GM23338 (cell line): ENCODE data around the gene CRYM. TPM values are rescaled to one million over a fixed set of nuclear protein-coding genes. Genes with fewer than 3 reads are reported as not detected.
"Not testable (repeated sequence)": the region's sequence is repeated elsewhere in the genome, so short reads cannot be mapped to it uniquely, and the experiment has no call there.

Experiments
- ATAC-seq: fragments of 200-7000 bp; cut with Tn5 transposase; 3 replicates; pipeline ENCODE4 v1.9.1; 2020
- DNase-seq: peaks from one replicate; pipeline ENCODE4 v3.0.0-alpha.2; 2015; ENCODE audit warnings: low spot score
- H2AFZ ChIP-seq: fragments of 200-600 bp; sonication (generic); 2 replicates; pipeline ENCODE4 v1.8.0; 2016; ENCODE audit warnings: antibody characterized with exemption, mild to moderate bottlenecking, moderate library complexity
- H3F3A ChIP-seq: fragments of 200-600 bp; sonication (generic); replicated peaks from 2 replicates; pipeline ENCODE4 v1.8.0; 2017; ENCODE audit warnings: antibody characterized with exemption, mixed run types, low read depth
- H3K27ac ChIP-seq: fragments of 200-600 bp; sonication (generic); 2 replicates; pipeline ENCODE4 v1.6.1; 2016; ENCODE audit warnings: low read depth
- H3K27me3 ChIP-seq: fragments of 200-600 bp; sonication (generic); 2 replicates; pipeline ENCODE4 v1.8.0; 2016; ENCODE audit warnings: mild to moderate bottlenecking, mixed run types, moderate library complexity; ENCODE audit not compliant: insufficient read depth
- H3K36me3 ChIP-seq: fragments of 200-600 bp; sonication (generic); 2 replicates; pipeline ENCODE4 v1.8.0; 2016; ENCODE audit warnings: mild to moderate bottlenecking; ENCODE audit not compliant: insufficient read depth
- H3K4me1 ChIP-seq: fragments of 200-600 bp; sonication (generic); 2 replicates; pipeline ENCODE4 v1.8.0; 2016; ENCODE audit warnings: mild to moderate bottlenecking, moderate library complexity; ENCODE audit not compliant: insufficient read depth
- H3K4me2 ChIP-seq: fragments of 200-600 bp; sonication (generic); 2 replicates; pipeline ENCODE4 v1.7.1; 2017; ENCODE audit warnings: mixed run types
- H3K4me3 ChIP-seq: fragments of 200-600 bp; sonication (generic); 2 replicates; pipeline ENCODE4 v1.6.1; 2016; ENCODE audit warnings: mixed run types
- H3K79me2 ChIP-seq: fragments of 200-600 bp; sonication (generic); replicated peaks from 2 replicates; pipeline ENCODE4 v1.8.0; 2017; ENCODE audit warnings: mild to moderate bottlenecking; ENCODE audit not compliant: insufficient read depth
- H3K9me2 ChIP-seq: fragments of 200-600 bp; sonication (generic); 2 replicates; pipeline ENCODE4 v1.8.0; 2017; ENCODE audit not compliant: insufficient read depth
- H4K20me1 ChIP-seq: fragments of 200-600 bp; sonication (generic); replicated peaks from 2 replicates; pipeline ENCODE4 v1.8.0; 2017; ENCODE audit warnings: mild to moderate bottlenecking; ENCODE audit not compliant: insufficient read depth
- H3K27ac Mint-ChIP-seq: 2 replicates; pipeline ENCODE4 v1.8.0; 2020; ENCODE audit warnings: inconsistent platforms, mild to moderate bottlenecking, moderate library complexity, mixed read lengths
- H3K27me3 Mint-ChIP-seq: 3 replicates; pipeline ENCODE4 v1.8.0; 2022; ENCODE audit warnings: low read depth, mild to moderate bottlenecking, moderate library complexity, mixed read lengths, inconsistent platforms; ENCODE audit not compliant: insufficient read depth, poor library complexity
- H3K36me3 Mint-ChIP-seq: 3 replicates; pipeline ENCODE4 v1.8.0; 2021; ENCODE audit warnings: low read depth, mild to moderate bottlenecking, inconsistent platforms, moderate library complexity, mixed read lengths
- H3K4me1 Mint-ChIP-seq: 3 replicates; pipeline ENCODE4 v1.8.0; 2020; ENCODE audit warnings: mild to moderate bottlenecking, inconsistent platforms, mixed read lengths
- H3K4me3 Mint-ChIP-seq: 3 replicates; pipeline ENCODE4 v1.8.0; 2021; ENCODE audit warnings: moderate library complexity, mild to moderate bottlenecking, inconsistent platforms, mixed read lengths
- H3K9me3 Mint-ChIP-seq: 3 replicates; pipeline ENCODE4 v1.8.0; 2020; ENCODE audit warnings: moderate library complexity, mild to moderate bottlenecking, inconsistent platforms, mixed read lengths
- CREB1 ChIP-seq: fragments of 250-450 bp; sonication (Bioruptor Pico); IDR thresholded peaks from 2 replicates; pipeline ENCODE4 v1.5.0; 2020; ENCODE audit warnings: low read depth, mild to moderate bottlenecking, moderate library complexity
- CTCF ChIP-seq, 2 experiments: fragments of 200-600 bp in 1 of 2; sonication (generic) in 1 of 2; conservative IDR thresholded peaks; 2 replicates each; pipeline versions ENCODE4 v1.5.1 to v1.6.1; 2016 to 2017; ENCODE audit warnings: antibody characterized with exemption in 2 of 2, low read depth in 2 of 2, mild to moderate bottlenecking in 2 of 2, moderate library complexity in 1 of 2
- ETS1 ChIP-seq: IDR thresholded peaks from 2 replicates; pipeline ENCODE4 v1.6.1; 2016; ENCODE audit warnings: antibody characterized with exemption
- EZH2 ChIP-seq: fragments of 200-600 bp; sonication (generic); IDR thresholded peaks from one replicate; pipeline ENCODE4 v1.8.0; 2017; ENCODE audit warnings: antibody characterized with exemption, mild to moderate bottlenecking, low read depth; ENCODE audit not compliant: unreplicated experiment
- EZH2phosphoT487 ChIP-seq: fragments of 200-600 bp; sonication (generic); IDR thresholded peaks from one replicate; pipeline ENCODE4 v1.8.1; 2018; ENCODE audit warnings: antibody characterized with exemption; ENCODE audit not compliant: unreplicated experiment
- NANOG ChIP-seq: IDR thresholded peaks from 2 replicates; pipeline ENCODE4 v1.6.1; 2016; ENCODE audit warnings: antibody characterized with exemption, borderline replicate concordance
- POLR2AphosphoS5 ChIP-seq: IDR thresholded peaks from 2 replicates; pipeline ENCODE4 v1.6.1; 2016; ENCODE audit warnings: antibody characterized with exemption, low read depth
- REST ChIP-seq: IDR thresholded peaks from one replicate; pipeline ENCODE4 v1.6.1; 2018; ENCODE audit warnings: antibody characterized with exemption; ENCODE audit not compliant: unreplicated experiment
- ZNF114 ChIP-seq: fragments of 250-450 bp; sonication (Bioruptor Pico); IDR thresholded peaks from 2 replicates; pipeline ENCODE4 v1.5.0; 2020; ENCODE audit warnings: mild to moderate bottlenecking, moderate library complexity
- polyA plus RNA-seq: library from polyadenylated mRNA; unstranded; fragments of >200 nt; fragmentation: Nextera tagmentation; extraction: Ambion mirVana; gene quantifications from 2 replicates; pipeline ENCODE4 v1.2.1, GENCODE V29; 2016
- total RNA-seq: library from RNA; depleted of rRNA; stranded (reverse); fragments of >200 nt; shearing (Covaris generic); gene quantifications from 2 replicates; pipeline ENCODE4 v1.2.3, GENCODE V29; 2014

The CRYM gene
- total and polyA plus RNA-seq, 2 experiments from 2014 or later: 15.2 to 18.0 TPM

- TF ChIP-seq POLR2AphosphoS5 (no peak), EZH2 (no peak), CTCF (conservative IDR thresholded peaks at IDR 0.05; ENCODE audit: low read depth in 2 of 2) (no peak), ETS1 (no peak), CREB1 (CRISPR knock-in tag) (no peak), NANOG (no peak), EZH2phosphoT487 (no peak), ZNF114 (CRISPR knock-in tag) (no peak), REST (no peak)
Observed at GRCh38 chr16:21324267-21324666, 46.2 kb upstream of the CRYM start (continued).

- Mint-ChIP-seq H3K4me1 (peaks cover 10% of the 10 kb centered on the region), H3K36me3 (peaks cover 11% of the 10 kb centered on the region; the same call in 2 of the 3 replicates), H3K9me3 (peaks cover 12% of the 10 kb centered on the region)
- H4K20me1 ChIP-seq, ATAC-seq, H3K27ac ChIP-seq, H3F3A ChIP-seq, DNase-seq, H3K27me3 ChIP-seq, H3K9me2 ChIP-seq, H3K27ac Mint-ChIP-seq, H3K27me3 Mint-ChIP-seq, H3K4me1 ChIP-seq, H3K79me2 ChIP-seq, H2AFZ ChIP-seq, H3K36me3 ChIP-seq, H3K4me3 ChIP-seq, H3K4me2 ChIP-seq, H3K4me3 Mint-ChIP-seq: not testable (repeated sequence)
Observed at GRCh38 chr16:21322251-21322650, 44.2 kb upstream of the CRYM start.
